Lower leg skin (tissue), 4 donors: ENCODE data around the gene NNMT. TPM values are rescaled to one million over a fixed set of nuclear protein-coding genes. Genes with fewer than 3 reads are reported as not detected.

Source experiments
- DNase-seq, 2 donors: peaks; one replicate each; pipeline ENCODE4 v3.0.0-alpha.2; 2019; ENCODE audit warnings: low spot score in 2 of 2
- H3K4me3 ChIP-seq: fragments of 200-600 bp; sonication (generic); 2 replicates; pipeline ENCODE4 v1.5.1; 2017; ENCODE audit warnings: mild to moderate bottlenecking, low read depth; ENCODE audit not compliant: poor library complexity, severe bottlenecking
- POLR2A ChIP-seq, 2 donors: fragments of 450-650 bp; IDR thresholded peaks; one replicate each; pipeline ENCODE4 v1.6.1; 2016 to 2017; ENCODE audit warnings: antibody characterized with exemption in 2 of 2, mild to moderate bottlenecking in 1 of 2, moderate library complexity in 1 of 2
- WGBS, 2 donors: methylation state at CpG; one replicate each; pipeline ENCODE4 v1.1.5; 2018; 5-methylcytosine and 5-hydroxymethylcytosine counted together
- intact Hi-C: fragments of 100-400 bp; cut with DNase I; formaldehyde crosslinking; loops from one replicate; pipeline ENCODE4 v1.15.0; 2023; ENCODE audit warnings: low total_unique reads
- total RNA-seq, 4 donors: library from RNA; depleted of rRNA; stranded (reverse); fragments of >200 nt; gene quantifications; one replicate each; pipeline ENCODE4 v1.1.0, GENCODE V29; 2016
- TF ChIP-seq, protein P1 (sequence below), 3 donors: fragments of 450-650 bp; IDR thresholded peaks; one replicate each; pipeline ENCODE4 v1.5.1; 2016; ENCODE audit warnings: antibody characterized with exemption in 3 of 3, mild to moderate bottlenecking in 3 of 3, moderate library complexity in 2 of 3

The NNMT gene
- total RNA-seq, 4 donors from 2014 or later = 137 to 381 (median 145) TPM

DNA sequence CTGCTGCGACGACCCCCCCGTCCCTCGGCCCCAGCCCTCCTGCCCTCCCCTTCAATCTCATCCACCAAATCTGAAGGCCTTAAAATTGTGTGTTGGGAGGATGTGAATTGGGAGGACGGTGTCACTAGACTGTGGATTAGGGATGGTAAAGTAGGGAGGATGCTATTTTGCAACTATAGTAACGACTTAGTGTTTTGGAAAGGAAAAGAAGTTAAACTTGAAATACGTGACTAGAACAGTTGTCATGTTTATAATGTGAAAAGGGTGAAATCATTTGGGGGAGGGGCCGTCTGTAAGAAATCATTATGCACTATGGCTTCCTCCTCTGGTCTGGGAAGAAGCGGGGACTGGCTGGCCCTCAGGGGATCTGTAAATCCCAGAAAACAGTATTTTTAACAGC lies 43.4 kb upstream of the NNMT start:
- intact Hi-C loops = no loop called here
- WGBS, 2 donors = 57 to 67% methylated on average over 9 of the region's 9 CpGs
- TF ChIP-seq, protein P1, sequence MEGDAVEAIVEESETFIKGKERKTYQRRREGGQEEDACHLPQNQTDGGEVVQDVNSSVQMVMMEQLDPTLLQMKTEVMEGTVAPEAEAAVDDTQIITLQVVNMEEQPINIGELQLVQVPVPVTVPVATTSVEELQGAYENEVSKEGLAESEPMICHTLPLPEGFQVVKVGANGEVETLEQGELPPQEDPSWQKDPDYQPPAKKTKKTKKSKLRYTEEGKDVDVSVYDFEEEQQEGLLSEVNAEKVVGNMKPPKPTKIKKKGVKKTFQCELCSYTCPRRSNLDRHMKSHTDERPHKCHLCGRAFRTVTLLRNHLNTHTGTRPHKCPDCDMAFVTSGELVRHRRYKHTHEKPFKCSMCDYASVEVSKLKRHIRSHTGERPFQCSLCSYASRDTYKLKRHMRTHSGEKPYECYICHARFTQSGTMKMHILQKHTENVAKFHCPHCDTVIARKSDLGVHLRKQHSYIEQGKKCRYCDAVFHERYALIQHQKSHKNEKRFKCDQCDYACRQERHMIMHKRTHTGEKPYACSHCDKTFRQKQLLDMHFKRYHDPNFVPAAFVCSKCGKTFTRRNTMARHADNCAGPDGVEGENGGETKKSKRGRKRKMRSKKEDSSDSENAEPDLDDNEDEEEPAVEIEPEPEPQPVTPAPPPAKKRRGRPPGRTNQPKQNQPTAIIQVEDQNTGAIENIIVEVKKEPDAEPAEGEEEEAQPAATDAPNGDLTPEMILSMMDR (IDR thresholded peaks at IDR 0.05) = no peak
- no peak for TF ChIP-seq POLR2A (IDR thresholded peaks at IDR 0.05)

DNA sequence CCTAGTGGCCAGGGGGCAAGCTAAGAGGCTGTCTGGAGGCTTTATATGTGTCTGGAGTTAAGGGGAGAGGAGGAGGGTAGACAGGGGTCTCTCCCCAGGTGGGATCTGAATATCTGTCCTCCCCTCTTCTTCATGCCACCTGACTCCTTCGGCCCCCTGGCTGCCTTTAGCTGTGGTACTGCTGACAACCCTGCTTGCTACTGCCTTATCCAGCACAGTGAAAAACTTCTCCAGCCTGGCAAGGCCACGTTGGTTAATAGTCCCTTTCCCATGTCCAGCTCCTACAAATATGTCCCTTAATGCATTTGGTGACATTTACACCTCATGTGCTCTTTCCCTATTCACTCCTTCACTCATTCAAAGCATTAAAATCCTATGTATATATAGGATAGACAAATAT lies 42.4 kb upstream of the NNMT start:
- intact Hi-C loops = no loop called here
- DNase-seq = no peak
- 68 to 71% methylated on average over 2 of the region's 2 CpGs for WGBS, 2 donors
- no peak overlapping the region for H3K4me3 ChIP-seq
- no peak for TF ChIP-seq POLR2A (IDR thresholded peaks at IDR 0.05)
- TF ChIP-seq, protein P1 (IDR thresholded peaks at IDR 0.05) = no peak

More for the DNA sequence above, 43.4 kb upstream of the NNMT start:
- H3K4me3 ChIP-seq = no peak overlapping the region
- DNase-seq = no peak

DNA sequence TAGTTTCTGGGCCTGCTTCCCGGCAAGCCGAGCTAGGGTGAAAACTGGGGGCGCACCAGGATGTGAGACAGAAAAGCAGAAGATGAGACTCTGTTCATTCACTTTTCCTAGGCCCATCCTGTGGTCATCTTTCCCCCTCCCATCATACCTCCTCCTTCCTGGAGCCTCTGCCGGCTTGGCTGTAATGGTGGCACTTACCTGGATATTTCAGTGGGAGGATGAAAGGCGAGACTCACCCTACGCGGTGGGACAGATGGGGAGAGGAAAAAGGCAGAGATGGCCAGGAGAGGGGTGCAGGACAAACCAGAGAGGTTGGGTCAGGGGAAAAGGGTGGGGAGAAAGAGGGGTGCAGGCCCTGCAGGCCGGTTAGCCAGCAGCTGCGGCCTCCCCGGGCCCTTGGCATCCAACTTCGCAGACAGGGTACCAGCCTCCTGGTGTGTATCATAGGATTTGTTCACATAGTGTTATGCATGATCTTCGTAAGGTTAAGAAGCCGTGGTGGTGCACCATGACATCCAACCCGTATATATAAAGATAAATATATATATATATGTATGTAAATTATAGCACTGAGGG lies 41.5 kb upstream of the NNMT start:
- no peak for TF ChIP-seq POLR2A (IDR thresholded peaks at IDR 0.05)
- TF ChIP-seq, protein P1 (IDR thresholded peaks at IDR 0.05) = no peak
- no peak overlapping the region for H3K4me3 ChIP-seq
- 94 to 95% methylated on average over 14 of the region's 14 CpGs for WGBS, 2 donors
- no peak for DNase-seq
- intact Hi-C loops = loop anchor here (5.0 kb wide), 1 partner anchor 192 kb away; no protein-coding TSS in a partner anchor

DNA sequence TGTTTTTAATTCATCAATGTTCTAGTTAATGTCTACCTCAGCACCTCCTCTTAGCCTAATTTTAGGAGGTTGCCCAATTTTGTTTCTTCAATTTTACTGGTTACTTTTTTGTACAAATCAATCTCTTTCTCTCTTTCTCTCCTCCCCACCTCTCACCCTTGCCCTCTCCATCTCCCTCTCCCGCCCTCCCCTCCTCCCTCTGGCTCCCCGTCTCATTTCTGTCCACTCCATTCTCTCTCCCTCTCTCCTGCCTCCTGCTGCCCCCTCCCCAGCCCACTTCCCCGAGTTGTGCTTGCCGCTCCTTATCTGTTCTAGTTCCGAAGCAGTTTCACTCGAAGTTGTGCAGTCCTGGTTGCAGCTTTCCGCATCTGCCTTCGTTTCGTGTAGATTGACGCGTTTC lies 40.9 kb upstream of the NNMT start:
- no peak overlapping the region for H3K4me3 ChIP-seq
- no peak for DNase-seq
- WGBS, 2 donors = 92 to 93% methylated on average over 11 of the region's 11 CpGs
- intact Hi-C loops = loop anchor here (5.0 kb wide), 1 partner anchor 193 kb away; no protein-coding TSS in a partner anchor
- TF ChIP-seq, protein P1 (IDR thresholded peaks at IDR 0.05) = no peak
- no peak for TF ChIP-seq POLR2A (IDR thresholded peaks at IDR 0.05)

DNA sequence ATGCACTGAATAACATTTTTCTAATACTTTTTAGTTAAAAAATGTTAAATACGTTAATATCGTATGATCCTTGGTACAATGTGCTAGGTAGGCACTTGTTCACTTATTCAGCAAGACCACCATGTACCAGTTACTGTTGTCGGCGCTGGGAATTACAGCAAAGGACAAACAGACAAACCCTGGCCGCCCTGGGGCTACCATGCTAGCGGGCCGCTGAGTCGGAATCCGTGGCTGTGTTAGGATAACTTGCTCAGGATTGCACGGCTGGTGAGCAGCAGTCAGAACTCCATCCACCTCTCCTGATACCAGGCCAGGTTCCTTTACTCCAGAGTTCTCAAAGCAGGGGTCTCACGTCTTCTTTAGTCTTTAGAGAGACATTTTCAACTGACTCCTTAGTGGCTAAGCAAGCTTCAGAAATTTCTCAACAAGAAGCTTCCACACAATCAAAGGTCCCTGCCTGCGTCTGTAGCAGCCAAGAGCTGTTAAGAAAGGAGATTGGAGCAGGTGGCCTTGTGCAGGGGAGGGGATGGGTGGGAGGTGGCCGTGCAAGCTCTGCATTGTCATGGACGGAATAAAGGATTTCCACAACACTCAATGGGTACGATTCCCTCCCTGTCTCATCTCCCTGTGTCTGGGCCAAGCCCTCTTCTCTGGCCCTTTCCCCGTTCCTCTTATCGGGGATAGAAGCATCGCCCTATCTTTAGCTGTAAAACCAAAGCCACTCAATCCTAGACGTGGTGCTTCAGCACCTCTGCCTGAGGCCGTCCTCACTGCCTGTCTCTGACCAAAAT lies 39.8 kb upstream of the NNMT start:
- no peak overlapping the region for H3K4me3 ChIP-seq
- intact Hi-C loops = loop anchor here (5.0 kb wide), 1 partner anchor 194 kb away; no protein-coding TSS in a partner anchor
- WGBS, 2 donors = 85 to 92% methylated on average over 20 of the region's 20 CpGs
- TF ChIP-seq, protein P1 (IDR thresholded peaks at IDR 0.05) = no peak
- no peak for TF ChIP-seq POLR2A (IDR thresholded peaks at IDR 0.05)
- no peak for DNase-seq
